ENCODE data around the gene CARM1. TPM values are rescaled to one million over a fixed set of nuclear protein-coding genes. Genes with fewer than 3 reads are reported as not detected.

The CARM1 gene
- total RNA-seq, 5 donors from 2014 or later (not counting 1 experiment from before 2014, with no cell fraction given) = 22.3 to 35.2 (median 30.8) TPM

DNA sequence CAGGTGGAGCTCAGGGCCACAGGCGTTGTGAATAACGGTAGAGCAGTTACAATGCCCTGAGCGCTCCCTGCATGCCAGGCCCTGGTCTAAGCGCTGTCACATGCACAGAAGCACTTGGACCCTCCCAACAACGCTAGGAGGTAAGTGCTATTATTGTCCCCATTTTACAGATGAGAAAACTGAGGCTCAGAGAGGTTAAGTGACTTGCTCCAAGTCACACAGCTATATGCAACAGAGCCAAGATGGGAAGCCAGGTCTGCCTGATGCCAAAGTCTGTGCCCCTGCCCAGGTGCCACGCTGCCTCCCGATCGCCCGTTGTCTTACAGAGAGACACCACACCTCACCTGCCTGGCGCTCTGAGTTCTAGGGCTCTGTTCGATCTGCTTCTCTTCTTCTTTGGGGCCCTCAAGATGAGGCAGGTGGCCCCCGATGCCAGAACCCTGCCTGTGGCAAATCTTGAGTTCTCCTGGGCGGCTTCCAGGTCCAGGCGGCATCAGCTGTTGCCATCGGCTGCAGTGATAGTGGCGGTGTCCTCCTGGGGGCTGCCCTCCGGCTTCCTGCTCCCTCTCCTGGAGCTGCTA lies 37.1 kb downstream of the CARM1 start:
- ATAC-seq (replicated peaks in 1 of 4) (no peak), DNase-seq (no peak)
- H3K4me3 Mint-ChIP-seq = no peak overlapping the region
- H3K27ac Mint-ChIP-seq = no peak overlapping the region
- no peaks in the 10 kb centered on the region for H3K4me1 Mint-ChIP-seq
- CTCF ChIA-PET = no interaction called here
- H3K36me3 ChIP-seq (ENCODE audit: control insufficient read depth in 2 of 2, extremely low read depth in 1 of 2, insufficient read depth in 1 of 2, low read length in 1 of 2) = peaks cover 12 to 37% of the 10 kb centered on the region in 2 donors
- POLR2A ChIA-PET = no interaction called here
- H3K9me3 ChIP-seq = no peaks in the 10 kb centered on the region
- H3K9me3 Mint-ChIP-seq = no peaks in the 10 kb centered on the region
- H3K4me3 ChIP-seq (ENCODE audit: control insufficient read depth in 1 of 2, extremely low read depth in 1 of 2, low read length in 1 of 2) = no peak overlapping the region
- no peak overlapping the region for H3K27ac ChIP-seq (ENCODE audit: low read length)
- H3K27me3 ChIP-seq (replicated peaks in 1 of 2; ENCODE audit: control insufficient read depth in 2 of 2, extremely low read depth in 1 of 2, insufficient read depth in 2 of 2, low read length in 1 of 2) = no peaks in the 10 kb centered on the region
- WGBS (ENCODE audit: insufficient coverage) = 97% methylated on average over 16 of the region's 17 CpGs
- H3K36me3 Mint-ChIP-seq = peaks cover 10% of the 10 kb centered on the region
- no peaks in the 10 kb centered on the region for H3K4me1 ChIP-seq (ENCODE audit: control insufficient read depth in 1 of 2, extremely low read depth in 1 of 2, insufficient read depth in 2 of 2, low read length in 2 of 2)
- no peaks in the 10 kb centered on the region for H3K27me3 Mint-ChIP-seq

GRCh38 chr19:10911579-10912363 lies 40.4 kb downstream of the CARM1 start:
- WGBS (ENCODE audit: insufficient coverage) = 92% methylated on average over 30 of the region's 31 CpGs
- DNase-seq (no peak), ATAC-seq (replicated peaks in 1 of 4) (no peak)
- Mint-ChIP-seq H3K9me3 (no peaks in the 10 kb centered on the region), H3K36me3 (peaks cover 10% of the 10 kb centered on the region), H3K4me1 (no peaks in the 10 kb centered on the region), H3K4me3 (no peak overlapping the region), H3K27ac (no peak overlapping the region), H3K27me3 (no peaks in the 10 kb centered on the region)
- POLR2A ChIA-PET = no interaction called here
- Histone ChIP-seq H3K27ac (ENCODE audit: low read length) (no peak overlapping the region), H3K9me3 (no peaks in the 10 kb centered on the region), H3K27me3 (replicated peaks in 1 of 2; ENCODE audit: control insufficient read depth in 2 of 2, extremely low read depth in 1 of 2, insufficient read depth in 2 of 2, low read length in 1 of 2) (no peaks in the 10 kb centered on the region), H3K4me3 (ENCODE audit: control insufficient read depth in 1 of 2, extremely low read depth in 1 of 2, low read length in 1 of 2) (no peak overlapping the region), H3K4me1 (ENCODE audit: control insufficient read depth in 1 of 2, extremely low read depth in 1 of 2, insufficient read depth in 2 of 2, low read length in 2 of 2) (no peaks in the 10 kb centered on the region), H3K36me3 (ENCODE audit: control insufficient read depth in 2 of 2, extremely low read depth in 1 of 2, insufficient read depth in 1 of 2, low read length in 1 of 2) (peaks cover 12 to 44% of the 10 kb centered on the region in 2 donors)
- CTCF ChIA-PET = interaction anchor here in 1 of 2 donors (0.6 kb wide), 1 partner anchor 263 kb away, joined by 6 read pairs; no protein-coding TSS in a partner anchor

- DNase-seq (no peak), ATAC-seq (replicated peaks in 1 of 4) (no peak)
- Mint-ChIP-seq H3K27me3 (no peaks in the 10 kb centered on the region), H3K9me3 (no peaks in the 10 kb centered on the region), H3K4me3 (no peak overlapping the region), H3K4me1 (no peaks in the 10 kb centered on the region), H3K36me3 (peaks cover 10% of the 10 kb centered on the region), H3K27ac (no peak overlapping the region)
- Histone ChIP-seq H3K36me3 (ENCODE audit: control insufficient read depth in 2 of 2, extremely low read depth in 1 of 2, insufficient read depth in 1 of 2, low read length in 1 of 2) (peaks cover 9 to 39% of the 10 kb centered on the region in 2 donors), H3K9me3 (no peaks in the 10 kb centered on the region), H3K4me1 (ENCODE audit: control insufficient read depth in 1 of 2, extremely low read depth in 1 of 2, insufficient read depth in 2 of 2, low read length in 2 of 2) (no peaks in the 10 kb centered on the region), H3K27ac (ENCODE audit: low read length) (no peak overlapping the region), H3K4me3 (ENCODE audit: control insufficient read depth in 1 of 2, extremely low read depth in 1 of 2, low read length in 1 of 2) (no peak overlapping the region), H3K27me3 (replicated peaks in 1 of 2; ENCODE audit: control insufficient read depth in 2 of 2, extremely low read depth in 1 of 2, insufficient read depth in 2 of 2, low read length in 1 of 2) (no peaks in the 10 kb centered on the region)
- ChIA-PET POLR2A (no interaction called here), CTCF (interaction anchor here in 1 of 2 donors (0.6 kb wide), 1 partner anchor 218 kb away, joined by 4 read pairs; no protein-coding TSS in a partner anchor)
- WGBS (ENCODE audit: insufficient coverage) = 94% methylated on average over 18 of the region's 18 CpGs
Observed at GRCh38 chr19:10912619-10913018, 41.3 kb downstream of the CARM1 start.

DNA sequence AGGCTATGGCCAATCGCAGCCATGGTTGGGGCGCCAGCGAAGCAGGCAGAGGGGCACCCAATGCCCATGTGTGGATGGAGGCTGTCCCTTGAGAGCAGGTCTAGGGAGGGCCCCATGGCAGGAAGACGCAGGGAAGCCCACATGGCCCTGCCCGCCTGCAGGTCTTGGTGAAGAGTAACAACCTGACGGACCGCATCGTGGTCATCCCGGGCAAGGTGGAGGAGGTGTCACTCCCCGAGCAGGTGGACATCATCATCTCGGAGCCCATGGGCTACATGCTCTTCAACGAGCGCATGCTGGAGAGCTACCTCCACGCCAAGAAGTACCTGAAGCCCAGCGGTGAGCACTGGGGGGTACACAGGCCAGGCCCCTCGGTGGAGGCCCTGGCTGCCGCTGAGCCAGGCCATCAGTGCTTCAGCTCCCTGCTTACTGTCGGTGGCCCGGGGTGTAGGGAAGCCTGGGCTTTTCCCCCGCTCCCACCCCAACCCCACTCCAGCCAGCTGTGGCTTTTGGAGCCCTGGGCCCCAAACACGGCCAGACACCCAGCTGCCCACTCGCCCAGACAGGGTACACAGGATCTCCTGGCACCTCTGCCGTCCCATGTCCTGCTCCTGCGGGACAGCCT lies 42.5 kb downstream of the CARM1 start:
- Mint-ChIP-seq H3K9me3 (no peaks in the 10 kb centered on the region), H3K36me3 (peaks cover 9% of the 10 kb centered on the region), H3K27me3 (no peaks in the 10 kb centered on the region), H3K27ac (no peak overlapping the region), H3K4me3 (no peak overlapping the region), H3K4me1 (no peaks in the 10 kb centered on the region)
- ATAC-seq (replicated peaks in 1 of 4) (no peak), DNase-seq (no peak)
- Histone ChIP-seq H3K9me3 (no peaks in the 10 kb centered on the region), H3K27ac (ENCODE audit: low read length) (no peak overlapping the region), H3K4me1 (ENCODE audit: control insufficient read depth in 1 of 2, extremely low read depth in 1 of 2, insufficient read depth in 2 of 2, low read length in 2 of 2) (no peaks in the 10 kb centered on the region), H3K4me3 (ENCODE audit: control insufficient read depth in 1 of 2, extremely low read depth in 1 of 2, low read length in 1 of 2) (no peak overlapping the region), H3K27me3 (replicated peaks in 1 of 2; ENCODE audit: control insufficient read depth in 2 of 2, extremely low read depth in 1 of 2, insufficient read depth in 2 of 2, low read length in 1 of 2) (no peaks in the 10 kb centered on the region), H3K36me3 (ENCODE audit: control insufficient read depth in 2 of 2, extremely low read depth in 1 of 2, insufficient read depth in 1 of 2, low read length in 1 of 2) (peaks cover 4 to 27% of the 10 kb centered on the region in 2 donors)
- POLR2A ChIA-PET = no interaction called here
- WGBS (ENCODE audit: insufficient coverage) = 96% methylated on average over 17 of the region's 24 CpGs
- CTCF ChIA-PET = interaction anchor here in 1 of 2 donors (0.7 kb wide), 1 partner anchor 1824 kb away, joined by 3 read pairs; no protein-coding TSS in a partner anchor

- H3K27ac Mint-ChIP-seq = no peak overlapping the region
- CTCF ChIA-PET = no interaction called here
Observed at GRCh38 chr19:10915130-10916091, 44.1 kb downstream of the CARM1 start.

GRCh38 chr19:10916602-10917001 lies 45.2 kb downstream of the CARM1 start:
- CTCF ChIA-PET = no interaction called here
- no peaks in the 10 kb centered on the region for H3K27me3 ChIP-seq (replicated peaks in 1 of 2; ENCODE audit: control insufficient read depth in 2 of 2, extremely low read depth in 1 of 2, insufficient read depth in 2 of 2, low read length in 1 of 2)
- WGBS (ENCODE audit: insufficient coverage) = 89% methylated on average over 5 of the region's 6 CpGs
- no peaks in the 10 kb centered on the region for H3K27me3 Mint-ChIP-seq
- no peaks in the 10 kb centered on the region for H3K4me1 Mint-ChIP-seq
- peaks cover 4% of the 10 kb centered on the region for H3K36me3 Mint-ChIP-seq
- peaks cover 19 to 25% of the 10 kb centered on the region in 2 donors for H3K36me3 ChIP-seq (ENCODE audit: control insufficient read depth in 2 of 2, extremely low read depth in 1 of 2, insufficient read depth in 1 of 2, low read length in 1 of 2)
- POLR2A ChIA-PET = no interaction called here
- H3K27ac Mint-ChIP-seq = no peak overlapping the region
- no peaks in the 10 kb centered on the region for H3K4me1 ChIP-seq (ENCODE audit: control insufficient read depth in 1 of 2, extremely low read depth in 1 of 2, insufficient read depth in 2 of 2, low read length in 2 of 2)
- H3K9me3 ChIP-seq = no peaks in the 10 kb centered on the region
- H3K9me3 Mint-ChIP-seq = no peaks in the 10 kb centered on the region
- DNase-seq (no peak), ATAC-seq (replicated peaks in 1 of 4) (no peak)
- no peak overlapping the region for H3K27ac ChIP-seq (ENCODE audit: low read length)
- no peak overlapping the region for H3K4me3 ChIP-seq (ENCODE audit: control insufficient read depth in 1 of 2, extremely low read depth in 1 of 2, low read length in 1 of 2)
- H3K4me3 Mint-ChIP-seq = no peak overlapping the region

More at GRCh38 chr19:10915130-10916091, 44.1 kb downstream of the CARM1 start:
- H3K4me3 Mint-ChIP-seq = no peak overlapping the region
- no peaks in the 10 kb centered on the region for H3K4me1 Mint-ChIP-seq
- H3K36me3 ChIP-seq (ENCODE audit: control insufficient read depth in 2 of 2, extremely low read depth in 1 of 2, insufficient read depth in 1 of 2, low read length in 1 of 2) = peaks cover 10 to 32% of the 10 kb centered on the region in 2 donors
- no peak for DNase-seq
- H3K9me3 Mint-ChIP-seq = no peaks in the 10 kb centered on the region
- H3K4me3 ChIP-seq (ENCODE audit: control insufficient read depth in 1 of 2, extremely low read depth in 1 of 2, low read length in 1 of 2) = no peak overlapping the region
- H3K4me1 ChIP-seq (ENCODE audit: control insufficient read depth in 1 of 2, extremely low read depth in 1 of 2, insufficient read depth in 2 of 2, low read length in 2 of 2) = no peaks in the 10 kb centered on the region
- POLR2A ChIA-PET = interaction anchor here in 1 of 2 donors (0.5 kb wide), 1 partner anchor 701 kb away, joined by 5 read pairs; no protein-coding TSS in a partner anchor
- no peaks in the 10 kb centered on the region for H3K27me3 Mint-ChIP-seq
- H3K27me3 ChIP-seq (replicated peaks in 1 of 2; ENCODE audit: control insufficient read depth in 2 of 2, extremely low read depth in 1 of 2, insufficient read depth in 2 of 2, low read length in 1 of 2) = no peaks in the 10 kb centered on the region
- peak in 1 of 4 experiments; percentile 6 for ATAC-seq (replicated peaks in 1 of 4)
- H3K36me3 Mint-ChIP-seq = peaks cover 4% of the 10 kb centered on the region
- WGBS (ENCODE audit: insufficient coverage) = 96% methylated on average over 13 of the region's 19 CpGs
- no peaks in the 10 kb centered on the region for H3K9me3 ChIP-seq
- no peak overlapping the region for H3K27ac ChIP-seq (ENCODE audit: low read length)

Measured in T-cell (primary cell).